ENCODE results near the gene ADGRG3.

Gene ADGRG3

DNA sequence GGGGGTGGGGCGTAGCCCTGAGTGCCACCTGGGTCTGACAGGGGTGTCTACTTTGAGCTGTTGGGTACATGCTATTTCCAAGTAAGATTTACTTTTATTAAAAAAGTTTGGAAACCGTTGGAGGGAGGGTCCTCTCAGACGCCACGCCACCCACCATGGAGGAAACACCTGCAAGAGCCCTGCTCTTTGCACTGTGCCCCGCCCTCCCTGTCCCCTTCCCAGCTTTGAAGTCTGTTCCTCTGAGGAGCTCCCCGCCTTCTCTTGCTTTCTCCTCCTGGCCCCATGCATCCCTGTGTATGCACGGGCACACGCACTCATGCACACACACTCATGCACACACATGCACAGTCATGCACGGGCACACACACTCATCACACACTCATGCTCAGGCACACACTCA lies 24.2 kb upstream of the ADGRG3 start:
- Histone ChIP-seq H3F3A (ENCODE audit: low read depth) (0 out of 2 replicates have a peak, but pooled peaks cover 3% of the 10 kb centered on the region), H2AFZ (ENCODE audit: low read length) (no peak overlapping the region), H3K9me3 (ENCODE audit: insufficient read depth, low read depth, low read length) (no peaks in the 10 kb centered on the region), H3K4me1 (ENCODE audit: insufficient read depth, low read length, poor library complexity, severe bottlenecking) (peaks cover 61% of the 10 kb centered on the region), H3K79me2 (ENCODE audit: insufficient read depth, low read length) (no peaks in the 10 kb centered on the region), H3K9me2 (replicated peaks; ENCODE audit: low read depth, low read length) (no peaks in the 10 kb centered on the region), H3K36me3 (ENCODE audit: insufficient read depth, low read length) (no peaks in the 10 kb centered on the region), H3K27me3 (ENCODE audit: insufficient read depth, low read length, poor library complexity, severe bottlenecking) (no peaks in the 10 kb centered on the region), H3K4me2 (ENCODE audit: low read depth, low read length, poor library complexity, severe bottlenecking) (peak overlapping the region; percentile 43), H4K20me1 (ENCODE audit: insufficient read depth, low read length, poor library complexity, severe bottlenecking) (no peaks in the 10 kb centered on the region), H3K9ac (ENCODE audit: low read depth, low read length, poor library complexity, severe bottlenecking) (peak overlapping the region; percentile 72), H3K4me3 (ENCODE audit: low read length, poor library complexity, severe bottlenecking) (peak overlapping the region; percentile 6)
- TF ChIP-seq EZH2phosphoT487 (IDR thresholded peaks at IDR 0.05; ENCODE audit: borderline replicate concordance), result no peak
- TF ChIP-seq, protein P1, sequence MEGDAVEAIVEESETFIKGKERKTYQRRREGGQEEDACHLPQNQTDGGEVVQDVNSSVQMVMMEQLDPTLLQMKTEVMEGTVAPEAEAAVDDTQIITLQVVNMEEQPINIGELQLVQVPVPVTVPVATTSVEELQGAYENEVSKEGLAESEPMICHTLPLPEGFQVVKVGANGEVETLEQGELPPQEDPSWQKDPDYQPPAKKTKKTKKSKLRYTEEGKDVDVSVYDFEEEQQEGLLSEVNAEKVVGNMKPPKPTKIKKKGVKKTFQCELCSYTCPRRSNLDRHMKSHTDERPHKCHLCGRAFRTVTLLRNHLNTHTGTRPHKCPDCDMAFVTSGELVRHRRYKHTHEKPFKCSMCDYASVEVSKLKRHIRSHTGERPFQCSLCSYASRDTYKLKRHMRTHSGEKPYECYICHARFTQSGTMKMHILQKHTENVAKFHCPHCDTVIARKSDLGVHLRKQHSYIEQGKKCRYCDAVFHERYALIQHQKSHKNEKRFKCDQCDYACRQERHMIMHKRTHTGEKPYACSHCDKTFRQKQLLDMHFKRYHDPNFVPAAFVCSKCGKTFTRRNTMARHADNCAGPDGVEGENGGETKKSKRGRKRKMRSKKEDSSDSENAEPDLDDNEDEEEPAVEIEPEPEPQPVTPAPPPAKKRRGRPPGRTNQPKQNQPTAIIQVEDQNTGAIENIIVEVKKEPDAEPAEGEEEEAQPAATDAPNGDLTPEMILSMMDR (conservative IDR thresholded peaks at IDR 0.05; ENCODE audit: low read length), result no peak

DNA sequence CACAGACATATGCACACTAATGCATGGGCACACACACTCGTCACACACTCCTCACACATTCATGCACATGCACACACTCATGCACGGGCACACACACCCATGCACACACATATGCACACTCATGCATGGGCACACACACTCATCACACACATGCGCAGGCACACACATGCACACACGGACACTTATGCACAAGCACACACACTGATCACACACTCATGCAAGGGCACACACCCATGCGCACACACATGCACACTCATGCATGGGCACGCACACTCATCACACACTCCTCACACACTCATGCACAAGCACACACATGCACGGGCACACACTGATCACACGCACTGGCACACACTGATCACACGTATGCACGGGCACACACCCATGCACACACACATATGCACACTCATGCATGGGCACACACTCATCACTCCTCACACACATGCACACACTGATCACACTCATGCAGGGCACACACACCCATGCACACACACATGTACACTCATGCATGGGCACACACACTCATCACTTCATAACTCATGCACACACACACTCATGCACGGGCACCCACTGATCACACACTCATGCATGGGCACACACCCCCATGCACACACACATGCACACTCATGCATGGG lies 23.6 kb upstream of the ADGRG3 start:
- H3K9me2 ChIP-seq (replicated peaks; ENCODE audit: low read depth, low read length), result no peaks in the 10 kb centered on the region
- no peaks in the 10 kb centered on the region for H3K36me3 ChIP-seq (ENCODE audit: insufficient read depth, low read length)
- H3K79me2 ChIP-seq (ENCODE audit: insufficient read depth, low read length), result no peaks in the 10 kb centered on the region
- H3K4me1 ChIP-seq (ENCODE audit: insufficient read depth, low read length, poor library complexity, severe bottlenecking), result peaks cover 60% of the 10 kb centered on the region
- H3K27me3 ChIP-seq (ENCODE audit: insufficient read depth, low read length, poor library complexity, severe bottlenecking), result no peaks in the 10 kb centered on the region
- H2AFZ ChIP-seq (ENCODE audit: low read length), result no peak overlapping the region
- H3K9ac ChIP-seq (ENCODE audit: low read depth, low read length, poor library complexity, severe bottlenecking), result peak overlapping the region; percentile 72
- H3K9me3 ChIP-seq (ENCODE audit: insufficient read depth, low read depth, low read length), result no peaks in the 10 kb centered on the region
- H4K20me1 ChIP-seq (ENCODE audit: insufficient read depth, low read length, poor library complexity, severe bottlenecking), result no peaks in the 10 kb centered on the region
- peak overlapping the region; percentile 43 for H3K4me2 ChIP-seq (ENCODE audit: low read depth, low read length, poor library complexity, severe bottlenecking)
- 0 out of 2 replicates have a peak, but pooled peaks cover 3% of the 10 kb centered on the region for H3F3A ChIP-seq (ENCODE audit: low read depth)
- TF ChIP-seq, protein P1 (conservative IDR thresholded peaks at IDR 0.05; ENCODE audit: low read length), result no peak
- no peak for TF ChIP-seq EZH2phosphoT487 (IDR thresholded peaks at IDR 0.05; ENCODE audit: borderline replicate concordance)
- peak overlapping the region; percentile 6 for H3K4me3 ChIP-seq (ENCODE audit: low read length, poor library complexity, severe bottlenecking)

DNA sequence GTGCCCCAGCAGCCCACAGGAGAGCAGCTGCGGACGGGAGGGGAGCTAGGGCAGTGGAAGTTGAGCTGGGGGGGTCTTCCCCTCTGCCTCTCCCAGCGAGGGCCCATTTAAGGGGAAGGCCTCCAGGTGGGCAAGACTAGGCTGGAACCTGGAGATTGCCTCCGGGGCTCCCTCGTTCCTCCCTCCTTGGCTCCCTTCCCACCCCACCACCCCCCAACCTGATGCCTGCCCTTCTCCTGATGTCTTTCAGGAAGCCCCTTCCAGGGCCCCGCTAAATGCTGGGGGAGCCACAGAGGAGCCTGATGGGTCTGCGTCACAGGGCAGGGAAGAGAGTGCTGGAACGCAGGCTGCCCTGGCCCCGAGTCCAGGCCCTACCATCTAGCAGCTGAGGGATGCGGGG lies 22.9 kb upstream of the ADGRG3 start:
- Histone ChIP-seq H3K4me2 (ENCODE audit: low read depth, low read length, poor library complexity, severe bottlenecking) (no peak overlapping the region), H3K9me3 (ENCODE audit: insufficient read depth, low read depth, low read length) (no peaks in the 10 kb centered on the region), H3K9ac (ENCODE audit: low read depth, low read length, poor library complexity, severe bottlenecking) (no peak overlapping the region), H3K27me3 (ENCODE audit: insufficient read depth, low read length, poor library complexity, severe bottlenecking) (no peaks in the 10 kb centered on the region), H3K36me3 (ENCODE audit: insufficient read depth, low read length) (no peaks in the 10 kb centered on the region), H3K79me2 (ENCODE audit: insufficient read depth, low read length) (no peaks in the 10 kb centered on the region), H4K20me1 (ENCODE audit: insufficient read depth, low read length, poor library complexity, severe bottlenecking) (no peaks in the 10 kb centered on the region), H3K4me3 (ENCODE audit: low read length, poor library complexity, severe bottlenecking) (no peak overlapping the region), H3F3A (ENCODE audit: low read depth) (0 out of 2 replicates have a peak, but pooled peaks cover 3% of the 10 kb centered on the region), H3K4me1 (ENCODE audit: insufficient read depth, low read length, poor library complexity, severe bottlenecking) (peaks cover 57% of the 10 kb centered on the region), H3K9me2 (replicated peaks; ENCODE audit: low read depth, low read length) (no peaks in the 10 kb centered on the region), H2AFZ (ENCODE audit: low read length) (no peak overlapping the region)
- TF ChIP-seq, protein P1 (conservative IDR thresholded peaks at IDR 0.05; ENCODE audit: low read length), result no peak
- no peak for TF ChIP-seq EZH2phosphoT487 (IDR thresholded peaks at IDR 0.05; ENCODE audit: borderline replicate concordance)

Data from Loucy (cell line).